ENCODE data around the gene SFMBT1. TPM values are rescaled to one million over a fixed set of nuclear protein-coding genes. Genes with fewer than 3 reads are reported as not detected.

Gene SFMBT1
- total RNA-seq, 2 donors from 2014 or later = 6.9 to 10.3 TPM

DNA sequence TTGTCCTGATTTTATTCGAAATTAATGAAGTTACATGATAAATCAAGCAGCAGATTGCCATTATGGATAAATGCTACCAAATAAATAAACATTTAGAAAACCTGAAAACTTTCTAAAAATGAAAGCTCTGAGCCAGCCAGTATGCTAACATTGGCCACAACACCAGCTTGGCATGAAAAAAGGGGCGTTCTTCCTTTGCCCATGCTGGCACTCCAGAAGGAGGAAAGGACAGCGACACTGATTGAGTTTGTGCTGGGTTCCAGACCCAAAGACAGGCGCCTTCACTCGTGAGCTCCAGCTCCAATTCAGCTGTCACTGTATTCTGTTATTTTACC, 153.6 kb downstream of the SFMBT1 start:
- Histone ChIP-seq H3K27me3 (ENCODE audit: control insufficient read depth, insufficient read depth, low read length, poor library complexity, severe bottlenecking) (no peaks in the 10 kb centered on the region), H3K4me3 (ENCODE audit: low read length) (no peak overlapping the region), H3K27ac (ENCODE audit: low read depth, low read length) (no peak overlapping the region), H3K9me3 (ENCODE audit: control insufficient read depth, low read length) (no peaks in the 10 kb centered on the region), H3K9ac (ENCODE audit: extremely low read depth, low read length, poor library complexity, severe bottlenecking) (no peak overlapping the region), H3K36me3 (ENCODE audit: control insufficient read depth, insufficient read depth, low read length) (peaks cover 12% of the 10 kb centered on the region), H3K4me1 (ENCODE audit: control insufficient read depth, insufficient read depth, low read length) (no peaks in the 10 kb centered on the region)
- no peaks in the 10 kb centered on the region for H3K27me3 Mint-ChIP-seq (ENCODE audit: insufficient read depth)
- no peaks in the 10 kb centered on the region for H3K9me3 Mint-ChIP-seq
- no peak overlapping the region for H3K27ac Mint-ChIP-seq
- TF ChIP-seq, protein P1, sequence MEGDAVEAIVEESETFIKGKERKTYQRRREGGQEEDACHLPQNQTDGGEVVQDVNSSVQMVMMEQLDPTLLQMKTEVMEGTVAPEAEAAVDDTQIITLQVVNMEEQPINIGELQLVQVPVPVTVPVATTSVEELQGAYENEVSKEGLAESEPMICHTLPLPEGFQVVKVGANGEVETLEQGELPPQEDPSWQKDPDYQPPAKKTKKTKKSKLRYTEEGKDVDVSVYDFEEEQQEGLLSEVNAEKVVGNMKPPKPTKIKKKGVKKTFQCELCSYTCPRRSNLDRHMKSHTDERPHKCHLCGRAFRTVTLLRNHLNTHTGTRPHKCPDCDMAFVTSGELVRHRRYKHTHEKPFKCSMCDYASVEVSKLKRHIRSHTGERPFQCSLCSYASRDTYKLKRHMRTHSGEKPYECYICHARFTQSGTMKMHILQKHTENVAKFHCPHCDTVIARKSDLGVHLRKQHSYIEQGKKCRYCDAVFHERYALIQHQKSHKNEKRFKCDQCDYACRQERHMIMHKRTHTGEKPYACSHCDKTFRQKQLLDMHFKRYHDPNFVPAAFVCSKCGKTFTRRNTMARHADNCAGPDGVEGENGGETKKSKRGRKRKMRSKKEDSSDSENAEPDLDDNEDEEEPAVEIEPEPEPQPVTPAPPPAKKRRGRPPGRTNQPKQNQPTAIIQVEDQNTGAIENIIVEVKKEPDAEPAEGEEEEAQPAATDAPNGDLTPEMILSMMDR (conservative IDR thresholded peaks at IDR 0.05) = no peak
- H3K4me3 Mint-ChIP-seq = no peak overlapping the region
- no peak for DNase-seq
- 88 to 93% methylated on average over 3 to 5 of the region's 5 CpGs for WGBS, 2 experiments (ENCODE audit: insufficient coverage in 1 of 2, insufficient read length in 1 of 2)
- peaks cover 3% of the 10 kb centered on the region for H3K36me3 Mint-ChIP-seq (ENCODE audit: low read depth)
- H3K4me1 Mint-ChIP-seq = peaks cover 22% of the 10 kb centered on the region

DNA sequence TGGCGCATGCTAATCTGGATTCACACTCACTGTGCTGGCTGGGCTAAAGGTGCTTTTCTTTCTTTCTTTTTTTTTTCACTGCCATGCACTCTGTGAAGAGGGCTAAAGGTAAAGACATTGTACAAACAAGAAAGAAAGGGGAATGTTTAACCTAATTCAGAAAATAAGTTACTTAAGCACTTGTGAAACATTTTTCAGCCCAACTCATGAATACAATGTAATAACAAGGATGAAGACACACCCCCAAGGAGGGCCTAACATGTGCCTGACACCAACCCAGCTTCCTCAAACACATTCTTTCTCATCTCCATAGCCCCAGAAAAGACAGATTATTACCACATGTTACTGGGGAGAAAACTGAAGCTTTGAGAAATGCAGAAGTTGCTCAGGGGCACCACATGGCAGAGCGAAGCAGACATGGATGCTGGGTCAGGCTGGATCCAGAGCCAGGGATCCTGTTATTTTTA, 154.2 kb downstream of the SFMBT1 start:
- H3K4me3 Mint-ChIP-seq = no peak overlapping the region

DNA sequence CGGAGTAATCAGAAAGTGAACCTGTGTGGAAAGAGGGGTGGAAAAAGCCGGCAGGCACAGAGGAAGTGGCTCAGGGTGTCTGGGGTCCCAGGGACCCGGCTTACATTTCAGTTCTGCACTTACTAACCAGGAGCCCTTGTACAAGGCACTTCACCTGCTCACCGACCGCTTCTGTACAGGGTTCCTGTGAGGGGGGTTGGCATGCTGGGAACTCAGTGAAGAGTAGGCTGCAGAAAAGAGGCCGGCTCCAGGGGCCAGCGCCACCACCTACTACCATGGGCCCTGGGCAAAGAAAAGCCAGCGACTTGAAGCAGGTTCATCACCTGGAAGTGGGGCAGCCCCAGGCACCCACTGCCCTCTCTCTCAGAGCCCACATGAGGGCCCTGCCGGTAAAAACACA, 154.7 kb downstream of the SFMBT1 start:
- Mint-ChIP-seq H3K27ac (peak overlapping the region; percentile 61), H3K9me3 (no peaks in the 10 kb centered on the region), H3K27me3 (ENCODE audit: insufficient read depth) (no peaks in the 10 kb centered on the region), H3K36me3 (ENCODE audit: low read depth) (peaks cover 3% of the 10 kb centered on the region), H3K4me1 (peaks cover 17% of the 10 kb centered on the region), H3K4me3 (no peak overlapping the region)
- peaks cover 12% of the 10 kb centered on the region for H3K36me3 ChIP-seq (ENCODE audit: control insufficient read depth, insufficient read depth, low read length)
- 90 to 93% methylated on average over 6 to 9 of the region's 9 CpGs for WGBS, 2 experiments (ENCODE audit: insufficient coverage in 1 of 2, insufficient read length in 1 of 2)
- H3K9ac ChIP-seq (ENCODE audit: extremely low read depth, low read length, poor library complexity, severe bottlenecking) = no peak overlapping the region
- no peak overlapping the region for H3K4me3 ChIP-seq (ENCODE audit: low read length)
- TF ChIP-seq, protein P1 (conservative IDR thresholded peaks at IDR 0.05) = no peak
- no peaks in the 10 kb centered on the region for H3K4me1 ChIP-seq (ENCODE audit: control insufficient read depth, insufficient read depth, low read length)
- H3K9me3 ChIP-seq (ENCODE audit: control insufficient read depth, low read length) = no peaks in the 10 kb centered on the region
- DNase-seq = no peak
- no peaks in the 10 kb centered on the region for H3K27me3 ChIP-seq (ENCODE audit: control insufficient read depth, insufficient read depth, low read length, poor library complexity, severe bottlenecking)
- no peak overlapping the region for H3K27ac ChIP-seq (ENCODE audit: low read depth, low read length)

More for the DNA sequence above, 154.2 kb downstream of the SFMBT1 start:
- Mint-ChIP-seq H3K27me3 (ENCODE audit: insufficient read depth) (no peaks in the 10 kb centered on the region), H3K4me1 (peaks cover 20% of the 10 kb centered on the region), H3K9me3 (no peaks in the 10 kb centered on the region), H3K27ac (no peak overlapping the region), H3K36me3 (ENCODE audit: low read depth) (peaks cover 3% of the 10 kb centered on the region)
- Histone ChIP-seq H3K9ac (ENCODE audit: extremely low read depth, low read length, poor library complexity, severe bottlenecking) (no peak overlapping the region), H3K4me1 (ENCODE audit: control insufficient read depth, insufficient read depth, low read length) (no peaks in the 10 kb centered on the region), H3K9me3 (ENCODE audit: control insufficient read depth, low read length) (no peaks in the 10 kb centered on the region), H3K27ac (ENCODE audit: low read depth, low read length) (no peak overlapping the region), H3K27me3 (ENCODE audit: control insufficient read depth, insufficient read depth, low read length, poor library complexity, severe bottlenecking) (no peaks in the 10 kb centered on the region), H3K4me3 (ENCODE audit: low read length) (no peak overlapping the region), H3K36me3 (ENCODE audit: control insufficient read depth, insufficient read depth, low read length) (peaks cover 12% of the 10 kb centered on the region)
- TF ChIP-seq, protein P1 (conservative IDR thresholded peaks at IDR 0.05) = no peak
- 85 to 92% methylated on average over 2 of the region's 2 CpGs for WGBS, 2 experiments (ENCODE audit: insufficient coverage in 1 of 2, insufficient read length in 1 of 2)
- no peak for DNase-seq

Data from endodermal cell (in vitro differentiated cells).